IPS-NIHi7 (cell line): ENCODE measurements around the gene ZNF483.
"Not testable (repeated sequence)": the region's sequence is repeated elsewhere in the genome, so short reads cannot be mapped to it uniquely, and the experiment has no call there.

Source experiments
- DNase-seq: peaks from one replicate; pipeline ENCODE4 v3.0.0; 2012; ENCODE audit warnings: mixed read lengths; ENCODE audit errors: extremely low spot score

Gene ZNF483

GRCh38 chr9:111610149-111610548, 85.2 kb downstream of the ZNF483 start:
- DNase-seq = no peak

DNA sequence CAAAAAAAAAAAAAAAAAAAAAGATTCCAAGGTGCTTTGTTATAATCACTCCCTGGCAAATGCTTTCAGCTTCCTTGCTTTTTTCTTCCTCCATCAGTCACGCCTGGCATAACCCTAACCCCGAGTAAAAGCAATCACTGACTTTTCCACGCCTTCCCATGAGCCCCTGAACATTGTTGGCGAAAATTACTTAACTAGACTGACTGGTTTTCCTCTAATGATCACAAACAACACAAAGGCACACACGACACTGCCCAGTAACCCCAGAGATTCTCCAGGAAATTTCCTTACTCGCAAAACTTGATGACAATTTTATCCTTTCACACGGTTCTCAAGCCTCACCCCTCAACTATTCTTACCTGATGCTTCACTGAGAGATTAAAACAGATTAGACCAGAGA, 85.9 kb downstream of the ZNF483 start:
- DNase-seq = no peak

DNA sequence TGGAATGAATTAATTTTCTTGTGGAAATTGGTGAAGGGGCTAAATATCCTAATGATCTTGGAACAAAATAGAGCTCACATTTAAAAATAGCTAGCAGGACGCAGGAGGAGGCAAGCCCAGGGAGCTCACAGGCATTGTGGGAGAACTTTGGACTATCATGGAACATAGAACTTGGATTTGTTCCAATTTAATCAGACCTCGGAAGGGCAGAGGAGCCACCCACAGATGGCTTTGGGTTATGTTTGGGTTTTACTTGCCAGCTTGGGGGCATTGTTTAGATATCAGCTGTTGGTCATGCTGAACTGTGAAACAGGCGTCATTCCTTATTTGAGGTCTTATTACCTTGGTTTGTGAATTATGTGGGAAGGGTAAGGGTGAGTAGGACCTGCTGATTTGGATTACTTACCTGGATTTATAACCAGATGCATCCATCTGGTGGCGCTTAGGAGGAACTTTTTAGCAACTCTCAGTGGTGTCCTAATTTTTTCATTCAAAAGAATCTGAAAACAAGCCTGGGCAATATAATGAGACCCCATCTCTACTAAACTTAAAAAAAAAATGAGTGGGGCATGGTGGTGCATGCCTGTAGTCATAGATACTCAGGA, 88.6 kb downstream of the ZNF483 start:
- DNase-seq = no peak

- no peak for DNase-seq
Measured at GRCh38 chr9:111615928-111616327, 90.9 kb downstream of the ZNF483 start.

DNA sequence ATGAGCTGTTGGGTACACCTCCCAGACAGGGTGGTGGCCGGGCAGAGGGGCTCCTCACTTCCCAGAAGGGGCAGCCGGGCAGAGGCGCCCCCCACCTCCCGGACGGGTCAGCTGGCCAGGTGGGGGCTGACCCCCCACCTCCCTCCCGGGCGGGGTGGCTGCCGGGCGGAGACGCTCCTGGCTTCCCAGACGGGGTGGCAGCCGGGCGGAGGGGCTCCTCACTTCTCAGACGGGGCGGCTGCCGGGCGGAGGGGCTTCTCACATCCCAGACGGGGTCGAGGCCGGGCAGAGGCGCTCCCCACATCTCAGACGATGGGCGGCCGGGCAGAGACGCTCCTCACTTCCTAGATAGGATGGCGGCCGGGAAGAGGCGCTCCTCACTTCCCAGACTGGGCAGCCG, 92.4 kb downstream of the ZNF483 start:
- not testable (repeated sequence) for DNase-seq

DNA sequence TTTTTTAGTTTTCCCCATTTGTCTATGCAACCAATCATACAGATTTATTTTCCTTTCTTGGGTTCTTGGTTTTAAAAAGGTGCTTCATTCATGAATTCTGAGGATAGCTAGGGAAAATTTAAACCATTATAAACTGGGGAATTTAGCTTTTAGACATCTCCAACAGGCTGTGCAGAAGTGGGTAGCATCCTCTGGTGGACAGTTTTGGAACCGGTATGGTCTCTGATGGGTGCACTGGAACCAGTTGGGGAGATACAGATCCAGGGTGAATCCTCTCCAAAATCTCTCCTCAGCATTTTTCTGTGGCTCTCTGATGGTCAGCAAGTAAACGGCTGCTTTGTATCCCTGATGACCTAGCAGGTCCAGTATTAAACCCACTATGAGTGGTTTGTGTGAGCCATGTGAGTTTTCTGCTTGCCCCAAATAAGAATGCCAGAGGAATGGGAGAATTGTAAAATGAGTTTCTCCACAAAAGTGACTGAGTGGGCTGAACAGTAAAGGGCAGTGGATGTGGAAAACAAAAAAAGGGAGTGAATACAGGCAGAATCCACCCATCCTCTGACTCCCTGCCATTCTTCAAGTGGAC, 97.0 kb downstream of the ZNF483 start:
- DNase-seq = peak; percentile 55

- no peak for DNase-seq
Measured at GRCh38 chr9:111622626-111623025, 97.6 kb downstream of the ZNF483 start.
